ENCODE measurements around the gene CBX3.

- TF ChIP-seq, protein P1, sequence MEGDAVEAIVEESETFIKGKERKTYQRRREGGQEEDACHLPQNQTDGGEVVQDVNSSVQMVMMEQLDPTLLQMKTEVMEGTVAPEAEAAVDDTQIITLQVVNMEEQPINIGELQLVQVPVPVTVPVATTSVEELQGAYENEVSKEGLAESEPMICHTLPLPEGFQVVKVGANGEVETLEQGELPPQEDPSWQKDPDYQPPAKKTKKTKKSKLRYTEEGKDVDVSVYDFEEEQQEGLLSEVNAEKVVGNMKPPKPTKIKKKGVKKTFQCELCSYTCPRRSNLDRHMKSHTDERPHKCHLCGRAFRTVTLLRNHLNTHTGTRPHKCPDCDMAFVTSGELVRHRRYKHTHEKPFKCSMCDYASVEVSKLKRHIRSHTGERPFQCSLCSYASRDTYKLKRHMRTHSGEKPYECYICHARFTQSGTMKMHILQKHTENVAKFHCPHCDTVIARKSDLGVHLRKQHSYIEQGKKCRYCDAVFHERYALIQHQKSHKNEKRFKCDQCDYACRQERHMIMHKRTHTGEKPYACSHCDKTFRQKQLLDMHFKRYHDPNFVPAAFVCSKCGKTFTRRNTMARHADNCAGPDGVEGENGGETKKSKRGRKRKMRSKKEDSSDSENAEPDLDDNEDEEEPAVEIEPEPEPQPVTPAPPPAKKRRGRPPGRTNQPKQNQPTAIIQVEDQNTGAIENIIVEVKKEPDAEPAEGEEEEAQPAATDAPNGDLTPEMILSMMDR (IDR thresholded peaks at IDR 0.05): no peak
- TF ChIP-seq POLR2A (IDR thresholded peaks at IDR 0.05): no peak
- no peak for TF ChIP-seq EP300 (IDR thresholded peaks at IDR 0.05)
Observed at GRCh38 chr7:26191974-26192479, 9.5 kb upstream of the CBX3 start.
